ENCODE data around the gene SYNDIG1L. TPM values are rescaled to one million over a fixed set of nuclear protein-coding genes. Genes with fewer than 3 reads are reported as not detected.

The SYNDIG1L gene
- total RNA-seq, 1 experiment from 2014 or later: not detected

- H3K27me3 ChIP-seq: peaks cover 9% of the 10 kb centered on the region; the same call in 1 of the 2 replicates
- no peak for DNase-seq
- H3K4me3 ChIP-seq: no peak overlapping the region
- H3K9me3 ChIP-seq (replicated peaks): no peaks in the 10 kb centered on the region; the same call in 1 of the 2 replicates
- no peak overlapping the region for H3K27ac ChIP-seq
- peaks cover 5% of the 10 kb centered on the region for H3K4me1 ChIP-seq
- H3K36me3 ChIP-seq: no peaks in the 10 kb centered on the region
These were observed 8.4 kb downstream of the SYNDIG1L start for GRCh38 chr14:74417611-74418010.

GRCh38 chr14:74417201-74417600 is 8.8 kb downstream of the SYNDIG1L start:
- Histone ChIP-seq H3K4me3 (no peak overlapping the region), H3K27ac (no peak overlapping the region), H3K27me3 (peaks cover 9% of the 10 kb centered on the region; the same call in 1 of the 2 replicates), H3K36me3 (no peaks in the 10 kb centered on the region), H3K9me3 (replicated peaks) (no peaks in the 10 kb centered on the region; the same call in 1 of the 2 replicates), H3K4me1 (peaks cover 5% of the 10 kb centered on the region)
- DNase-seq: no peak

GRCh38 chr14:74415115-74415437 is 10.9 kb downstream of the SYNDIG1L start:
- DNase-seq: peak in 1 of 2 experiments; percentile 23
- H3K36me3 ChIP-seq: no peaks in the 10 kb centered on the region
- H3K27me3 ChIP-seq: peaks cover 9% of the 10 kb centered on the region; the same call in 1 of the 2 replicates
- no peak overlapping the region for H3K27ac ChIP-seq
- H3K4me1 ChIP-seq: peaks cover 5% of the 10 kb centered on the region
- H3K9me3 ChIP-seq (replicated peaks): no peaks in the 10 kb centered on the region
- H3K4me3 ChIP-seq: no peak overlapping the region

GRCh38 chr14:74414403-74415114 is 11.5 kb downstream of the SYNDIG1L start:
- peaks cover 9% of the 10 kb centered on the region; the same call in 1 of the 2 replicates for H3K27me3 ChIP-seq
- no peak overlapping the region for H3K4me3 ChIP-seq
- H3K9me3 ChIP-seq (replicated peaks): no peaks in the 10 kb centered on the region
- no peaks in the 10 kb centered on the region for H3K36me3 ChIP-seq
- peak in 1 of 2 experiments; percentile 19 for DNase-seq
- peaks cover 5% of the 10 kb centered on the region for H3K4me1 ChIP-seq
- H3K27ac ChIP-seq: no peak overlapping the region

GRCh38 chr14:74413627-74414026 is 12.4 kb downstream of the SYNDIG1L start:
- H3K9me3 ChIP-seq (replicated peaks): no peaks in the 10 kb centered on the region
- peaks cover 9% of the 10 kb centered on the region; the same call in 1 of the 2 replicates for H3K27me3 ChIP-seq

GRCh38 chr14:74412753-74413152 is 13.3 kb downstream of the SYNDIG1L start:
- DNase-seq: no peak
- Histone ChIP-seq H3K9me3 (replicated peaks) (no peaks in the 10 kb centered on the region), H3K27me3 (peaks cover 11% of the 10 kb centered on the region; the same call in 1 of the 2 replicates), H3K36me3 (no peaks in the 10 kb centered on the region), H3K4me1 (peaks cover 5% of the 10 kb centered on the region), H3K27ac (no peak overlapping the region), H3K4me3 (no peak overlapping the region)

More at GRCh38 chr14:74413627-74414026, 12.4 kb downstream of the SYNDIG1L start:
- DNase-seq: no peak
- H3K4me3 ChIP-seq: no peak overlapping the region
- H3K4me1 ChIP-seq: peaks cover 5% of the 10 kb centered on the region
- no peaks in the 10 kb centered on the region for H3K36me3 ChIP-seq
- no peak overlapping the region for H3K27ac ChIP-seq

GRCh38 chr14:74411671-74412070 is 14.3 kb downstream of the SYNDIG1L start:
- H3K27ac ChIP-seq: no peak overlapping the region
- H3K4me3 ChIP-seq: no peak overlapping the region
- peaks cover 5% of the 10 kb centered on the region for H3K4me1 ChIP-seq
- H3K9me3 ChIP-seq (replicated peaks): no peaks in the 10 kb centered on the region
- DNase-seq: no peak
- H3K36me3 ChIP-seq: no peaks in the 10 kb centered on the region
- H3K27me3 ChIP-seq: peaks cover 5% of the 10 kb centered on the region; the same call in 1 of the 2 replicates

- Histone ChIP-seq H3K27me3 (peaks cover 2% of the 10 kb centered on the region; the same call in 1 of the 2 replicates), H3K4me3 (no peak overlapping the region), H3K27ac (no peak overlapping the region), H3K4me1 (peaks cover 2% of the 10 kb centered on the region), H3K9me3 (replicated peaks) (no peaks in the 10 kb centered on the region), H3K36me3 (no peaks in the 10 kb centered on the region)
- no peak for DNase-seq
These were observed 16.6 kb downstream of the SYNDIG1L start for GRCh38 chr14:74409441-74409840.

DNA sequence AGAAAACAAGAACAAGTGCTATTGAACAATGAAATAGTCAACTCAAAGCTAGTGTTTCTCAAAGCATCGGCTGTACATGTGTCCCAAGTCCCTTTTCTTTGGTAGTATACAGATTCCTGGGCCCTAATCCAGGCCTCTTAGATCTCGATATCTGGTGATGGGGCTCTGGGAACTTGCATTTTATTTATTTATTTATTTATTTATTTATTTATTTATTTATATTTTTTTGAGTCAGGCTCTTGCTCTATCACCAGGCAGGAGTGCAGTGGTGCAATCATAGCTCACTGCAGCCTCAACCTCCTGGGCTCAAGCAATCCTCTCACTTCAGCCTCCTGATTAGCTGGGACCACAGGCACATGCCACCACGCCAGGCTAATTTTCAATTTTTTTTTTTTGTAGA is 17.1 kb downstream of the SYNDIG1L start:
- peaks cover 2% of the 10 kb centered on the region; the same call in 1 of the 2 replicates for H3K27me3 ChIP-seq

DNA sequence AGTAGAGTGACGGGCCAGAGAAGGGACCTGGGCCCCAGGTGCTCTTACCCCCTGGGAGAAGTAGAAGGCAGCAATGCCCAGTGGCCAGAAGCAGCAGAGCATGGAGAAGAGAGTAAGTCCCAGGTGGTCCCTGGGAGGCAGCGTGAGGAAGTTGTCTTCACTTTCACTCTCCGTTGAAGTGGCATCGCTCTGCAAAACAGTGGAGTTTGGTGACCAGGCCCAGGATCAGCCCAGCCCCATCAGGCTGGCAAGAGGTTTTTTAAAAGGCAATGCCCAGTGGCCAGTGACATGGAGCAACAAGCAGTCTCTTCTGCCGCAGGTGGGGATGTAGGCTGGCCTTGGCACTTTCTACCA is 18.2 kb downstream of the SYNDIG1L start:
- Histone ChIP-seq H3K4me1 (peaks cover 3% of the 10 kb centered on the region; the same call in 1 of the 2 replicates), H3K27ac (no peak overlapping the region), H3K4me3 (no peak overlapping the region), H3K9me3 (replicated peaks) (no peaks in the 10 kb centered on the region), H3K27me3 (peaks cover 2% of the 10 kb centered on the region; the same call in 1 of the 2 replicates), H3K36me3 (no peaks in the 10 kb centered on the region)
- no peak for DNase-seq

More for the DNA sequence above, 17.1 kb downstream of the SYNDIG1L start:
- DNase-seq: no peak
- Histone ChIP-seq H3K4me3 (no peak overlapping the region), H3K9me3 (replicated peaks) (no peaks in the 10 kb centered on the region), H3K4me1 (no peaks in the 10 kb centered on the region), H3K27ac (no peak overlapping the region), H3K36me3 (no peaks in the 10 kb centered on the region)

- Histone ChIP-seq H3K27me3 (peaks cover 2% of the 10 kb centered on the region; the same call in 1 of the 2 replicates), H3K36me3 (no peaks in the 10 kb centered on the region), H3K4me1 (peaks cover 8% of the 10 kb centered on the region; the same call in 1 of the 2 replicates), H3K4me3 (no peak overlapping the region), H3K9me3 (replicated peaks) (no peaks in the 10 kb centered on the region), H3K27ac (no peak overlapping the region)
- no peak for DNase-seq
These were observed 18.8 kb downstream of the SYNDIG1L start for GRCh38 chr14:74407021-74407800.

DNA sequence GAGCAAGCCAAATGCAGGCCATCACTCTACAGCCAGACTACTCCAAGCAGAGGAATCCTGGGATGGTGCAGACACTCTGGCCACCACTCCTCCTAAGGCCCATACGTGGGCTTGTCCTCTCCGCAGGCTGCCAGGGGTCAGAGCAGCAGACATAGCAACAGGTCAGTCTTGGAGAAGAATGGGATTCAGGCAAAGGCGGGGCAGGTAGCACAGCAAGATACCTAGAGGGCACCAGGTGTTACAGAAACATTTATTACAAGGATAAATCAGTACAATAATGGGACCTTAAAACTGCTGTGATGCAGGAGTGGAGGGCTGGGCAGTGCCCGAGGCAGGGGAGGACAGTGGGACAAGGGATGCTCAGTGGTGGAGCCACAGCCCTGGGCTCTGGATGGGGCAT is 20.3 kb downstream of the SYNDIG1L start:
- no peak for DNase-seq
- H3K4me1 ChIP-seq: peaks cover 8% of the 10 kb centered on the region; the same call in 1 of the 2 replicates
- no peaks in the 10 kb centered on the region for H3K36me3 ChIP-seq
- no peak overlapping the region for H3K4me3 ChIP-seq
- H3K27ac ChIP-seq: no peak overlapping the region
- no peaks in the 10 kb centered on the region for H3K9me3 ChIP-seq (replicated peaks)
- H3K27me3 ChIP-seq: peaks cover 2% of the 10 kb centered on the region; the same call in 1 of the 2 replicates

DNA sequence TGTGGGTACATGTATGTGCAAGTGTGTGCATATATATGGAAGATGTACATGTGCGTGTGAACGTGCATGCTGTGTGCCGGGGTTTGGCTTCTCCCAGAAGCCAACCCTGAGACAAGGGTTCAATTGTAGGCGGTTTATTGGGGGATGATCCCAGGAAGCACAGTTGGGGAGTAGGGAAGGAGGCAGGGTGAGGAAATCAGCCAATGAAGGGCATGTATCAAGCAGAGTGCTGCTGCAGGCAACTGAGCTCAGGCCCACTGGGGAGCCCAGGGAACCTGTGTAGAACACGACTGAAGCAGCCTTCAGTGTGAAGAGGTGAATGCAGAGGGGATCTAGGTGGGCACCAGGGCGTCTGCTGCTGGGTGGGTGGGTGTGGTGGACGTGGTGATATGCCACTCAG is 21.6 kb downstream of the SYNDIG1L start:
- no peak overlapping the region for H3K27ac ChIP-seq
- no peaks in the 10 kb centered on the region for H3K36me3 ChIP-seq
- no peaks in the 10 kb centered on the region for H3K9me3 ChIP-seq (replicated peaks)
- H3K4me1 ChIP-seq: peaks cover 8% of the 10 kb centered on the region; the same call in 1 of the 2 replicates
- DNase-seq: no peak
- peaks cover 9% of the 10 kb centered on the region; the same call in 1 of the 2 replicates for H3K27me3 ChIP-seq
- no peak overlapping the region for H3K4me3 ChIP-seq

DNA sequence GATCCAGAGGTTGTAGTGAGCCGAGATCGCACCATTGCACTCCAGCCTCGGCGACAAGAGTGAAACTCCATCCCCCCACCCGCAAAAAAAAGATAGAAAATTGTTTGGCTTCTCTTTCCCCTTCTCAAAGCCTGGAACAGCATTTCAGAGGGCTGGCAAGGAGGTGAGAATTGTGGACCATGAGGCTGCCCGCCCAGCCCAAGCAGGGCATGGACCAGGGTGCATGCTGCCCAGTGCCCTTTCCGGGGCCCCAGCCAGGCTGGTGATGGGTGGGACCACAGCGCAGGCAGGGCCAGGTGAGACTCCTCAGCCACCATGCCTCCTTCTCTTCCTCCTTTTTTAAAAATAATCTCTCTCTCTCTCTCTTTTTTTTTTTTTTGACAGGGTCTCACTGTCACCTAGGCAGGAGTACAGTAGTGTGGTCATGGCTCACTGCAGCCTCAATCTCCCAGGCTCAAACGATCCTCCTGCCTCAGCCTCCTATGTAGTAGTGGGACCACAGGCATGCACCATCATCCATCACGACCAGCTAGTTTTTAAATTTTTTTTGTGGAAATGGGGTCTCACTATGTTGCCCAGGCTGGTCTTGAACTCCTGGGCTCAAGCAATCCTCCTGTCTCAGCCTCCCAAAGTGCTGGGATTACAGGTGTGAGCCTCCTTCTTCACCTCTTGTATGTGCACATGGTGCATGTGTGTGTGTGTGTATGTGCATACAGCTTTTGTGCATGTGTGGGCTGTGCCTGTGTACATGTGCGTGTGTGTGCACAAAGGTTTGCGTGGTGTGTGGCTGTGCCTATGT is 22.2 kb downstream of the SYNDIG1L start:
- Histone ChIP-seq H3K9me3 (replicated peaks) (no peaks in the 10 kb centered on the region), H3K4me3 (no peak overlapping the region), H3K27me3 (peaks cover 10% of the 10 kb centered on the region; the same call in 1 of the 2 replicates), H3K36me3 (no peaks in the 10 kb centered on the region), H3K27ac (no peak overlapping the region), H3K4me1 (peaks cover 8% of the 10 kb centered on the region; the same call in 1 of the 2 replicates)
- no peak for DNase-seq
